Kidney epithelial cell (primary cell): Measurements from ENCODE around the gene PCDH15. TPM values are rescaled to one million over a fixed set of nuclear protein-coding genes. Genes with fewer than 3 reads are reported as not detected.

Source experiments
- DNase-seq: peaks from one replicate; pipeline ENCODE4 v3.0.0-alpha.2; 2010; ENCODE audit warnings: low read depth
- H3K27me3 ChIP-seq: 2 replicates; pipeline ENCODE4 v1.6.0; 2011; ENCODE audit warnings: low read length; ENCODE audit not compliant: control insufficient read depth, insufficient read depth
- H3K36me3 ChIP-seq: 2 replicates; pipeline ENCODE4 v1.5.1; 2011; ENCODE audit warnings: low read length; ENCODE audit not compliant: control insufficient read depth, insufficient read depth
- H3K4me3 ChIP-seq: 2 replicates; pipeline ENCODE4 v1.5.1; 2011; ENCODE audit warnings: low read depth, mild to moderate bottlenecking, control low read depth, low read length
- total RNA-seq: library from RNA; depleted of rRNA; stranded (reverse); fragments of >200 nt; gene quantifications from 2 replicates; pipeline ENCODE4 v1.2.3, GENCODE V29; 2015
- TF ChIP-seq, protein P1 (sequence below): IDR thresholded peaks from 2 replicates; pipeline ENCODE4 v1.5.1; 2011; ENCODE audit warnings: mild to moderate bottlenecking, moderate library complexity, low read length, control low read depth, inconsistent platforms; ENCODE audit not compliant: insufficient read depth, poor library complexity, severe bottlenecking

Gene PCDH15
- total RNA-seq, 1 donor from 2014 or later: not detected

DNA sequence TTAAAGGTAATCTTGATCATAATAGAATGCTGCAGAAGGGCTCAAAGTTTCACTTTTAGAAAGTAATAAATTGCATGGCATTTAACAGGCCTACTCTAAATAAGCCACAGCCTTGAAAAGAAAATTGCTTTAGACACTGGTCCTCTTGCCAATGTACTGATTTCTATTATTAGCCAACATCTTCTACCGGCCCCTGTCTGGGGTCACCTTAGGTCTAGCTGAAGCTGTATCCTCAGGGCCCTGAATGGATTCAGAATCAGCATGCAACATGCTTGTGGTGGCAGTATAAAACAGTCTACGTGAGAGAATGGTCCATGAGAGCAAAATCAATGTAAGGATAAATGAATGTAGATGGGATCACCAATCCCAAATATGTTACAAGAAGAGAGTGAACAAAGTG is 541.9 kb downstream of the PCDH15 start:
- no peak overlapping the region for H3K4me3 ChIP-seq
- no peaks in the 10 kb centered on the region for H3K27me3 ChIP-seq
- TF ChIP-seq, protein P1, sequence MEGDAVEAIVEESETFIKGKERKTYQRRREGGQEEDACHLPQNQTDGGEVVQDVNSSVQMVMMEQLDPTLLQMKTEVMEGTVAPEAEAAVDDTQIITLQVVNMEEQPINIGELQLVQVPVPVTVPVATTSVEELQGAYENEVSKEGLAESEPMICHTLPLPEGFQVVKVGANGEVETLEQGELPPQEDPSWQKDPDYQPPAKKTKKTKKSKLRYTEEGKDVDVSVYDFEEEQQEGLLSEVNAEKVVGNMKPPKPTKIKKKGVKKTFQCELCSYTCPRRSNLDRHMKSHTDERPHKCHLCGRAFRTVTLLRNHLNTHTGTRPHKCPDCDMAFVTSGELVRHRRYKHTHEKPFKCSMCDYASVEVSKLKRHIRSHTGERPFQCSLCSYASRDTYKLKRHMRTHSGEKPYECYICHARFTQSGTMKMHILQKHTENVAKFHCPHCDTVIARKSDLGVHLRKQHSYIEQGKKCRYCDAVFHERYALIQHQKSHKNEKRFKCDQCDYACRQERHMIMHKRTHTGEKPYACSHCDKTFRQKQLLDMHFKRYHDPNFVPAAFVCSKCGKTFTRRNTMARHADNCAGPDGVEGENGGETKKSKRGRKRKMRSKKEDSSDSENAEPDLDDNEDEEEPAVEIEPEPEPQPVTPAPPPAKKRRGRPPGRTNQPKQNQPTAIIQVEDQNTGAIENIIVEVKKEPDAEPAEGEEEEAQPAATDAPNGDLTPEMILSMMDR: no peak
- no peak for DNase-seq
- H3K36me3 ChIP-seq: no peaks in the 10 kb centered on the region

DNA sequence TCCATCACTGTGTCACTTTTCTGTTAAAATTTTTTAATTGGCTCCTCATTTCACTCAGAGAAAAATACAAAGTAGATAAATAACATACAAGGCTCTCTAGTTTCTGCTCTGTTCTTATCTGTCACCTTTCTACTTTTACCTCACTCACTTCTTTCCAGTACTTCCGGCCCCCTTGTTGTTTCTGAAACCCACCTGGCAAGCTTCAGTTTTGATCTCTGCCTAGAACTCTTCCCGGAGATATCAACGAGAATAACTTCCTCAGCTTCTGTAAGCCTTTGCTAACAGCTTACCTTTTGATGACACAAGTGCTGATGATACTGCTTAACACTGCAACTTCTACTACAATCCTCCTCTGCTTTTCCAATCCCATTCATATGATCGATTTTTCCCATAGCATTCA is 566.2 kb downstream of the PCDH15 start:
- H3K27me3 ChIP-seq: no peaks in the 10 kb centered on the region
- no peak for DNase-seq
- TF ChIP-seq, protein P1: no peak
- no peak overlapping the region for H3K4me3 ChIP-seq
- H3K36me3 ChIP-seq: no peaks in the 10 kb centered on the region

DNA sequence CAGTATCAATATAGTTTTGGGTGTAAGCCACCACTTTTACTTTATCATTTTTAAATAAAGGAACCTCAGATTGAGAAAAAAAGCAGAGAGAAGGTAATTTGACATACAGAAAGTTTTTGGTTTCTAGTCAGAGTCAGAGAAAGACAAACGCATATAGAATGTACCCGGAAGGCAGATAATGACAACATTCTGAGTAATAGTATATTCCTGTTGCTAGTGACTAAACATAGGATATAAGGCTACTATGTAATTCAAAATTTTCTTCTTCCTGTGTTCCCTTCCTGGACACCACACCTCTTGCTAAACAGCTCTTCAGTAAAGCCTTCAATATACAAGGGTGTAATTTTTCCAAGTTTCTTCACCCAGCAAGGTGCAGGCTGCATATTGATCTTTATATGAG is 597.6 kb downstream of the PCDH15 start:
- Histone ChIP-seq H3K4me3 (no peak overlapping the region), H3K36me3 (no peaks in the 10 kb centered on the region), H3K27me3 (no peaks in the 10 kb centered on the region)
- TF ChIP-seq, protein P1: no peak
- no peak for DNase-seq

DNA sequence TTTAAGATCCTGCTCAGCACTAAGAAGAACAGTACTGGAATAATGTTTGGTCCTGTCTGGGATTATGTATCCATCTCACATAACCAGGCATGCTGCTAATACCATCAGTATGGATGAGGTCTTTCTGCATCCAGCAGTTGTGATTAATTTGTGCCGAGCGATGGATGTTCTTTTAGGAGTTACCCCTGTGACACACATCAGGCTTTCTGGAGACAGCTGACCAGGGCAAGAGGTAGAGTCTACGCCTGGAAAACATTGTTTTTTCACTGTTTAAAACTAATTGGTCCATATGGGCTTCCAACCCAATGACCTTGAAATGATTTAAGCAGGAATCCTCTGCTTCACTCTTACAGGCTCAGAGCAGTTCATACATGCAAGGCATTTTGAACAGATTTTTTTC is 603.0 kb downstream of the PCDH15 start:
- DNase-seq: no peak
- no peaks in the 10 kb centered on the region for H3K27me3 ChIP-seq
- no peak overlapping the region for H3K4me3 ChIP-seq
- H3K36me3 ChIP-seq: no peaks in the 10 kb centered on the region
- TF ChIP-seq, protein P1: no peak

DNA sequence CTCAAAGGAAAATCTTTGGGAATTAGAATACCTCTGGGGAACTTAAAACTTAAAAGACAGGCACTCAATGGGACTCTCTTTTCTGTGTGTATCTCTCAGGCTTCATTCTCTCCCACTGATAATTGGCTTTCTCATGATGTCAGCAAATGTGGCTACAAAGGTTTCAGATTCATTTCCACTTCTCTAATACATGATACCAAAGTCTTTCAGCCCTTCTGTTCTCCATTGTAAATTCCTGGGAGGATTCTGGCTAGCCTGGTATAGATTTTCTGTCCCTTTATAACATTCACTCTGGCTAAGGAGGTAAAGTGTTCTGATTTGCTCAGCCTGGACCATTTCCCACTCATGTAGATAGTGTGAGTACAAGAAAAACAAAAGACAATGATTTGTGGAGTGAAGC is 606.2 kb downstream of the PCDH15 start:
- TF ChIP-seq, protein P1: no peak
- no peak for DNase-seq
- Histone ChIP-seq H3K36me3 (no peaks in the 10 kb centered on the region), H3K4me3 (no peak overlapping the region), H3K27me3 (no peaks in the 10 kb centered on the region)

DNA sequence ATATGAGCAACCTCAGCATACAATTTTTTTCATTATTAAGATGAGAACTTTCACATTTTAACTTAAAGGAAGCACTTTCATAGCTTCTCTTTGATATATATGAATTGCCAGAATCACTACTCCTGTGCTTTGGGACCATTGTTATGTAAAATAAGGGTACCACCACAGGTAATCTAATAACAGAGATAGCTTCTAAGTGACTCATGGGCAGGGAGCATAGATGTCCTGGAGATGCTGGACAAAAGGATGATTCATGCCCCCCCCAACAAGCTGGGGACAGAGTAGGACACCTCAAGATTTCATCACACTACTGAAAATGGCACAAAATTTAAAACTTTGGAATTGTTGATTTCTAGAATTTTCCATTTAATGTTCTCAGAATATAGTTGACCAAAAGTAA is 641.1 kb downstream of the PCDH15 start:
- no peak overlapping the region for H3K4me3 ChIP-seq
- TF ChIP-seq, protein P1: no peak
- H3K36me3 ChIP-seq: no peaks in the 10 kb centered on the region
- H3K27me3 ChIP-seq: no peaks in the 10 kb centered on the region
- no peak for DNase-seq
